OCI-LY7 (cell line): Measurements from ENCODE around the gene FOXN4.

Experiments used
- EZH2phosphoT487 ChIP-seq: fragments of 200-600 bp; sonication (generic); IDR thresholded peaks from 2 replicates; pipeline ENCODE4 v1.6.1; 2018; ENCODE audit warnings: low read depth, borderline replicate concordance, mild to moderate bottlenecking, mixed run types, antibody characterized with exemption, low read length, moderate library complexity, mixed read lengths
- TF ChIP-seq, protein P1 (sequence below): fragments of 200-600 bp; sonication (generic); conservative IDR thresholded peaks from 2 replicates; pipeline ENCODE4 v1.5.1; 2014; ENCODE audit warnings: mild to moderate bottlenecking, antibody characterized with exemption, low read length, moderate library complexity, mixed read lengths

DNA sequence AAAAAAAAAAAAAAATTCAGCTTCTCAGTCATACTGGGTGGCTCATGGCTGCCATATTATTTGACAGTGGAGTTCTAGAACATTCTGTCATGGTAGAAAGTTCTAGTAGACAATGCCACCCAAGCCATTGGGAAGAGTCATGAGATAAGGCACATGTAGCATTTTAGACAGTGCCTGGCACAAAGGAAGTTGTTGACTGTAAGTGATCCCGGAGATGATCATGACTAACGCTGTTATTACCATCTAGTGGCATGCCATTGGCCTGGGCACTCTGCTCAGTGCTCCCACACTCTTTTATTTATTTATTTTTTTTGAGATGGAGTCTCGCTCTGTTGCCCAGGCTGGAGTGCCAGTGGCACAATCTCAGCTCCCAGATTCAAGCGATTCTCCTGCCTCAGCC is 80.4 kb downstream of the FOXN4 start:
- TF ChIP-seq, protein P1, sequence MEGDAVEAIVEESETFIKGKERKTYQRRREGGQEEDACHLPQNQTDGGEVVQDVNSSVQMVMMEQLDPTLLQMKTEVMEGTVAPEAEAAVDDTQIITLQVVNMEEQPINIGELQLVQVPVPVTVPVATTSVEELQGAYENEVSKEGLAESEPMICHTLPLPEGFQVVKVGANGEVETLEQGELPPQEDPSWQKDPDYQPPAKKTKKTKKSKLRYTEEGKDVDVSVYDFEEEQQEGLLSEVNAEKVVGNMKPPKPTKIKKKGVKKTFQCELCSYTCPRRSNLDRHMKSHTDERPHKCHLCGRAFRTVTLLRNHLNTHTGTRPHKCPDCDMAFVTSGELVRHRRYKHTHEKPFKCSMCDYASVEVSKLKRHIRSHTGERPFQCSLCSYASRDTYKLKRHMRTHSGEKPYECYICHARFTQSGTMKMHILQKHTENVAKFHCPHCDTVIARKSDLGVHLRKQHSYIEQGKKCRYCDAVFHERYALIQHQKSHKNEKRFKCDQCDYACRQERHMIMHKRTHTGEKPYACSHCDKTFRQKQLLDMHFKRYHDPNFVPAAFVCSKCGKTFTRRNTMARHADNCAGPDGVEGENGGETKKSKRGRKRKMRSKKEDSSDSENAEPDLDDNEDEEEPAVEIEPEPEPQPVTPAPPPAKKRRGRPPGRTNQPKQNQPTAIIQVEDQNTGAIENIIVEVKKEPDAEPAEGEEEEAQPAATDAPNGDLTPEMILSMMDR: no peak
- TF ChIP-seq EZH2phosphoT487: no peak
